Choroid plexus epithelial cell (primary cell): ENCODE results near the gene ANKRD22.
A peak's percentile ranks its signal among the peaks of the same experiment; 100 is the strongest.

Source experiments
- DNase-seq: peaks from one replicate; pipeline ENCODE4 v3.0.0-alpha.2; 2010; ENCODE audit warnings: low read depth
- H3K4me3 ChIP-seq: 2 replicates; pipeline ENCODE4 v1.5.1; 2011; ENCODE audit warnings: low read depth, mild to moderate bottlenecking, control low read depth, low read length, moderate library complexity
- TF ChIP-seq, protein P1 (sequence below): conservative IDR thresholded peaks from 2 replicates; pipeline ENCODE4 v1.5.1; 2011; ENCODE audit warnings: low read depth, mild to moderate bottlenecking, control low read depth, inconsistent platforms, low read length, moderate library complexity

Gene ANKRD22

DNA sequence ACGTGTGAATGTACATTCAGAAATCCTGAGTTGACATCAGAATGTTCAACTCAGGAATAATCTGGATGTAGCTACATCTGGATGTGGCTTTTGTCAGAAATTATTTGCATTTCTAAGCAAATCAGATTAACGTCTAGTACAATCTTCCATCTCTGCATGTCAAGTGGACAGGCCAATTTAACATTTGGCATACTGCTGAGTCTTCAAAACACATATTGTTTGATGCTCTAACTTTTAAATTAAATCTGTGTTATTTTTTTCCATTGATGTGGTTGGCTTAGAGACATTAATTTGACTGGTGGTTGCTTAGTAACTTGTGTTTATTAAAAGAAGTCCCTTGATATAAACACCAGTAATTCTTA is 31.8 kb upstream of the ANKRD22 start:
- H3K4me3 ChIP-seq: no peak overlapping the region

DNA sequence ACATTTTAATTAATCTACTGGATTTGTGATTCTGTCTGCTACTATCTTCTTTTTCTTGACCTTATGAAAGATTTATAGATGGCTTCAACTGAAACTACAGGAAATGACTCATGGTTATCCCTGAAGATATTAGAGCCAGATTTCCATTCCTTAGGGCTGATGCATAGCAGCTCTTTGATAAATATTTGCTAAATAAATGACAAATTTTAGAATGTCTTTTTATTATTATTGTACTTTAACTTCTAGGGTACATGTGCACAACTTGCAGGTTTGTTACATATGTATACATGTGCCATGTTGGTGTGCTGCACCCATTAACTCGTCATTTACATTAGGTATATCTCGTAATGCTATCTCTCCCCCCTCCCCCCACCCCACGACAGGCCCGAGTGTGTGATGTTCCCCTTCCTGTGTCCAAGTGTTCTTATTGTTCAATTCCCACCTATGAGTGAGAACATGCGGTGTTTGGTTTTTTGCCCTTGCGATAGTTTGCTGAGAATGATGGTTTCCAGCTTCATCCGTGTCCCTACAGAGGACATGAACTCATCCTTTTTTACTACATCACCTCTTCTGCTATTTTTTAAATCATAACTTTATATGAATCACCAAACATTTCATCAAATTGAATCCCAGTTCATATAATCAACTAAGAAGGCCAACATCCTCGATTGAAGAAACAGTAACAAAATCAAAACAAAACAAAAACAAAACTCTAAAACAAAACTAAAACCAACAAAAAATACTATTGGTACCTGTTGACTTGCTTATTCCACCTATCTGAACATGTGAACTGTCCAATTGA is 31.2 kb upstream of the ANKRD22 start:
- H3K4me3 ChIP-seq: peak overlapping the region; percentile 90
- peak; percentile 86 for DNase-seq

More for the DNA sequence above, 31.8 kb upstream of the ANKRD22 start:
- DNase-seq: no peak
- TF ChIP-seq, protein P1, sequence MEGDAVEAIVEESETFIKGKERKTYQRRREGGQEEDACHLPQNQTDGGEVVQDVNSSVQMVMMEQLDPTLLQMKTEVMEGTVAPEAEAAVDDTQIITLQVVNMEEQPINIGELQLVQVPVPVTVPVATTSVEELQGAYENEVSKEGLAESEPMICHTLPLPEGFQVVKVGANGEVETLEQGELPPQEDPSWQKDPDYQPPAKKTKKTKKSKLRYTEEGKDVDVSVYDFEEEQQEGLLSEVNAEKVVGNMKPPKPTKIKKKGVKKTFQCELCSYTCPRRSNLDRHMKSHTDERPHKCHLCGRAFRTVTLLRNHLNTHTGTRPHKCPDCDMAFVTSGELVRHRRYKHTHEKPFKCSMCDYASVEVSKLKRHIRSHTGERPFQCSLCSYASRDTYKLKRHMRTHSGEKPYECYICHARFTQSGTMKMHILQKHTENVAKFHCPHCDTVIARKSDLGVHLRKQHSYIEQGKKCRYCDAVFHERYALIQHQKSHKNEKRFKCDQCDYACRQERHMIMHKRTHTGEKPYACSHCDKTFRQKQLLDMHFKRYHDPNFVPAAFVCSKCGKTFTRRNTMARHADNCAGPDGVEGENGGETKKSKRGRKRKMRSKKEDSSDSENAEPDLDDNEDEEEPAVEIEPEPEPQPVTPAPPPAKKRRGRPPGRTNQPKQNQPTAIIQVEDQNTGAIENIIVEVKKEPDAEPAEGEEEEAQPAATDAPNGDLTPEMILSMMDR: no peak

DNA sequence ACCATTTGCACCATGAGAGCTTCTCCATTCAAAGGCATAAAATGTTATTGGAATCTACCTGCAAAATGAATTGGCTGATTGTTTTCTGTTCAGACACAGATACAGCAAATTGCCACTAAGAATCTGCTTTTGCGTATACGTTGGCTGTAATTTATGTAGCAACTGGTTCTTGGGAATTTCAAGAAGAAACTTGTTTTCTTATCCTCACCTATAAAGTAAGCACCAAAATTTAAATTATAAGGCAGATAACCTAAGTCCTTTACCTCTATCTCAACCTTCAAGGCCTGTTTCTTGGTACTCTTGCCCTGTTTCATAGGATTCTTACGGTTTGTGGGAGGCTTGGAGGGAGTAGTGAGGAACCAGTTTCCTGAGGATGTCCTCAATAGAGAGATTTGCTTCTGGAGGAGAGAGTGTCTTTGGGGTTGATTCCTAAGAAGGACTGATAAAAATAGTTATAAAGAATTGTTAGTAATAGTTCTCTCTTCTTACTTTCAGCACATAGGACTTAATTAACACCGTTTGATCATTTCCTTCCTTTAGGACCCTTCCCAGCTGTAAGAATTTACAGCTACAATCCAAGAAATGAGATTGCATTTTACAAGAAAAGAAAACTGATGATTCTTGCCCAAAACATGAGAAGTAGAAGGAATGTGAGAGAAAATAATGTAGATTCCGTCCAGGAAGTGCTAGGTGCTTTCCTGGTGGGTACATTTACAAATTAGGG is 30.4 kb upstream of the ANKRD22 start:
- DNase-seq: no peak
- TF ChIP-seq, protein P1: no peak
- peak overlapping the region; percentile 90 for H3K4me3 ChIP-seq

GRCh38 chr10:88881320-88881719 is 29.7 kb upstream of the ANKRD22 start:
- H3K4me3 ChIP-seq: peak overlapping the region; percentile 90
- no peak for DNase-seq
- TF ChIP-seq, protein P1: no peak

DNA sequence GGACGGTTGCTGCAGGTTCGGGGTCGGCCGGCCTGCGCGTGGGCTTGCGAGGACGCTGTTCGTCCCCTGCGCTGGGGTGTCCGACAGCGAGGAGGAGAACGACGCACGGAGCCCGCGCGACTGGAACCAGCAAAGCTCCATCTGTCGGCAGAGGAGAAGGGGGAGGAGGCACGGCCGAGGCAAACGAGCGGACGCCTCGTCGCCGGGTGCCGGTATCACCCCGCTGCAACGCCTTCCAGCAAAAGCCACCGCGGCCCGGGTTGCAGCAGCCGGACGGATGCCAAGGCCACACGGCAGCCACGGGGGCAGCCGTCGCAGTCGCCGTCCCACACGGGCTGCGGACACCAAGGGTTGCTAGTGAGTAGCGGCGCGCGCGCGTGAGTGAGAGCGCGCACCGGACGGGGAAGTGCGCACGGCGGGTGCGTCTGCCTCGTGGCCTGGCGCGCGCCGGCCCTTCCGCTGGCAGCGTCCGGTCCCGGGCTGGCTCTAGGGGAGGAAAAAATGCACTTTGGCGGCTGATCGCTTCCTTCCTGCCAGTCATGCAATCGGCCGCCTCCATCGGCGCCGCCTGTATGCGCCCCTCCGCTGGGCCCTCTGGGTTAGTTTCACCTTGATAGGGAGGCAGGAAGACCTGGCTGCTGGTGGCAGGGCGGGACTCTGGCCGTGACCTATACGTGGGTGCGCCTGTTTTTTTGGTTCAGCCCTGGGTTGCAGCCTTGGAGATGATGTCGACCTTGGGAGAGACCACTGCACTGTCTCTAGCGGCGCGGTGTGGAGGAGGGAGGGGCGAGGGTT is 28.8 kb upstream of the ANKRD22 start:
- H3K4me3 ChIP-seq: peak overlapping the region; percentile 90
- peak; percentile 81 for DNase-seq
- TF ChIP-seq, protein P1: peak; percentile 49

- TF ChIP-seq, protein P1: no peak
- H3K4me3 ChIP-seq: peak within 1 kb of the TSS; percentile 90
- DNase-seq: no peak
Measured at GRCh38 chr10:88879534-88880281, 28.1 kb upstream of the ANKRD22 start, which contains the start of gene STAMBPL1. STAMBPL1 (plus strand) TSS chr10:88880245; CDS start chr10:88901709, 21,464 bp downstream.
